Panc1 (cell line): ENCODE results near the gene IGSF22.

Source experiments
- SIN3A ChIP-seq: IDR thresholded peaks from 2 replicates; pipeline ENCODE4 v1.6.1; 2012; ENCODE audit warnings: low read depth, mild to moderate bottlenecking, low read length, moderate library complexity, borderline replicate concordance; ENCODE audit not compliant: insufficient read depth
- TCF7L2 ChIP-seq: IDR thresholded peaks from 2 replicates; pipeline ENCODE4 v1.6.1; 2011; ENCODE audit warnings: mild to moderate bottlenecking, low read depth, low read length, inconsistent platforms
- TF ChIP-seq, protein P1 (sequence below): fragments of 450-650 bp; IDR thresholded peaks from 2 replicates; pipeline ENCODE4 v1.5.1; 2017; ENCODE audit warnings: mild to moderate bottlenecking

DNA sequence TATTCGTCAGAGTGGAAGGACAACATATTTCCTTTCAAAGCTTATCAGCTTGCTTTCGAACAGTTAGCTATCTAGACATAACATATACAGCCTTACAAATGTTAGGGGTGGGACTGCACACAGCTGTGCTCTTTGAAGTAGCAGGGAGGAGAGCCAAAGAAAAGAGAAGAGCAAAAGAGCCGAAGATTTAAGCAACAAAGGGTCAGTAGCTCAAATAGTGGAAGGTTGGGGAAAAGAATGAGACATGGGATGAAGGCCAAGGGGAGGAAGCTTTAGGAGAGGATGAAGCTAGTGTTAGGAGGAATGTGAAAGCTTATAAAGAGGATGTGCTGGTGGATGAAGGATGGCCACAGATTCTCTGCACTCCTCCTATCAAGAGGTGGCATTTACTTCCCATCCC is 31.8 kb upstream of the IGSF22 start:
- TF ChIP-seq, protein P1, sequence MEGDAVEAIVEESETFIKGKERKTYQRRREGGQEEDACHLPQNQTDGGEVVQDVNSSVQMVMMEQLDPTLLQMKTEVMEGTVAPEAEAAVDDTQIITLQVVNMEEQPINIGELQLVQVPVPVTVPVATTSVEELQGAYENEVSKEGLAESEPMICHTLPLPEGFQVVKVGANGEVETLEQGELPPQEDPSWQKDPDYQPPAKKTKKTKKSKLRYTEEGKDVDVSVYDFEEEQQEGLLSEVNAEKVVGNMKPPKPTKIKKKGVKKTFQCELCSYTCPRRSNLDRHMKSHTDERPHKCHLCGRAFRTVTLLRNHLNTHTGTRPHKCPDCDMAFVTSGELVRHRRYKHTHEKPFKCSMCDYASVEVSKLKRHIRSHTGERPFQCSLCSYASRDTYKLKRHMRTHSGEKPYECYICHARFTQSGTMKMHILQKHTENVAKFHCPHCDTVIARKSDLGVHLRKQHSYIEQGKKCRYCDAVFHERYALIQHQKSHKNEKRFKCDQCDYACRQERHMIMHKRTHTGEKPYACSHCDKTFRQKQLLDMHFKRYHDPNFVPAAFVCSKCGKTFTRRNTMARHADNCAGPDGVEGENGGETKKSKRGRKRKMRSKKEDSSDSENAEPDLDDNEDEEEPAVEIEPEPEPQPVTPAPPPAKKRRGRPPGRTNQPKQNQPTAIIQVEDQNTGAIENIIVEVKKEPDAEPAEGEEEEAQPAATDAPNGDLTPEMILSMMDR = no peak
- TF ChIP-seq SIN3A (no peak), TCF7L2 (no peak)
